A673 (cell line): Measurements from ENCODE around the gene SDK1. TPM values are rescaled to one million over a fixed set of nuclear protein-coding genes. Genes with fewer than 3 reads are reported as not detected.

Experiments
- BruUV-seq: library from RNA; stranded (reverse); fragments of 400-500 nt; replicated peaks from 2 replicates; lab custom pipeline; 2021; lab: Mats Ljungman, UMichigan
- CTCF ChIA-PET: fragments of 300-600 bp; sonication (Branson Sonifier 250); formaldehyde crosslinking; loops from one replicate; lab custom pipeline; 2022; ENCODE audit warnings: antibody characterized with exemption; lab: Charles Lee
- POLR2A ChIA-PET: fragments of 300-600 bp; sonication (Branson Sonifier 250); formaldehyde crosslinking; loops from one replicate; lab custom pipeline; 2022; ENCODE audit warnings: antibody characterized with exemption; ENCODE audit not compliant: low non-redundant PET; lab: Charles Lee
- DNase-seq: peaks from one replicate; pipeline ENCODE4 v3.0.0-alpha.2; 2015; ENCODE audit warnings: low spot score
- H3K27ac ChIP-seq: fragments of 200-600 bp; sonication (generic); 2 replicates; pipeline ENCODE4 v1.5.1; 2016; ENCODE audit warnings: mixed run types, low read depth, mild to moderate bottlenecking, mixed read lengths, antibody characterized with exemption, low read length; ENCODE audit not compliant: poor library complexity, severe bottlenecking
- H3K27me3 ChIP-seq: fragments of 200-600 bp; sonication (generic); replicated peaks from 2 replicates; pipeline ENCODE4 v1.6.1; 2017; ENCODE audit warnings: mixed run types, low read depth, mild to moderate bottlenecking, mixed read lengths, antibody characterized with exemption, low read length; ENCODE audit not compliant: insufficient read depth, poor library complexity
- H3K36me3 ChIP-seq: fragments of 200-600 bp; sonication (generic); 2 replicates; pipeline ENCODE4 v1.6.1; 2016; ENCODE audit warnings: mixed run types, mild to moderate bottlenecking, mixed read lengths, antibody characterized with exemption, low read length; ENCODE audit not compliant: insufficient read depth, poor library complexity, severe bottlenecking
- H3K4me1 ChIP-seq: fragments of 200-600 bp; sonication (generic); 2 replicates; pipeline ENCODE4 v1.6.1; 2017; ENCODE audit warnings: mixed run types, mild to moderate bottlenecking, mixed read lengths, antibody characterized with exemption, low read length; ENCODE audit not compliant: insufficient read depth, poor library complexity, severe bottlenecking
- H3K4me3 ChIP-seq: fragments of 200-600 bp; sonication (generic); 2 replicates; pipeline ENCODE4 v1.5.1; 2016; ENCODE audit warnings: low read depth, mixed run types, mild to moderate bottlenecking, mixed read lengths, low read length; ENCODE audit not compliant: poor library complexity, severe bottlenecking
- H3K9me3 ChIP-seq: fragments of 200-600 bp; sonication (generic); 2 replicates; pipeline ENCODE4 v1.6.1; 2016; ENCODE audit warnings: mixed run types, low read depth, mild to moderate bottlenecking, mixed read lengths, antibody characterized with exemption, low read length; ENCODE audit not compliant: poor library complexity, severe bottlenecking
- CTCF ChIP-seq: fragments of 300-800, 200-600 bp; sonication (generic); conservative IDR thresholded peaks from 2 replicates; pipeline ENCODE4 v1.5.1; 2017; ENCODE audit warnings: low read depth, mild to moderate bottlenecking, antibody characterized with exemption, low read length, moderate library complexity, mixed read lengths
- EZH2 ChIP-seq: fragments of 200-600 bp; sonication (generic); IDR thresholded peaks from 2 replicates; pipeline ENCODE4 v1.6.1; 2017; ENCODE audit warnings: borderline replicate concordance, low read depth, mild to moderate bottlenecking, mixed read lengths, antibody characterized with exemption, low read length; ENCODE audit not compliant: poor library complexity, severe bottlenecking
- intact Hi-C: fragments of 100-400 bp; cut with micrococcal nuclease; formaldehyde crosslinking; loops from one replicate; pipeline ENCODE4 v1.10.0; 2022; ENCODE audit not compliant: unreplicated experiment
- total RNA-seq: library from RNA; stranded (reverse); gene quantifications from 2 replicates; pipeline ENCODE4 v1.2.3, GENCODE V29; 2021

Gene SDK1
- total RNA-seq, 1 experiment from 2014 or later: 14.7 TPM

- Histone ChIP-seq H3K27me3 (peaks cover 4% of the 10 kb centered on the region), H3K9me3 (no peaks in the 10 kb centered on the region), H3K27ac (no peak overlapping the region), H3K4me3 (no peak overlapping the region), H3K36me3 (no peaks in the 10 kb centered on the region), H3K4me1 (no peaks in the 10 kb centered on the region)
- BruUV-seq: no TSS peak
- TF ChIP-seq CTCF (no peak), EZH2 (no peak)
- intact Hi-C loops: no loop called here
- ChIA-PET CTCF (interaction anchor here (0.6 kb wide), 1 partner anchor 803 kb away, joined by 5 read pairs; no protein-coding TSS in a partner anchor), POLR2A (interaction anchor here (0.7 kb wide), 1 partner anchor 94 kb away, joined by 12 read pairs; no protein-coding TSS in a partner anchor)
- DNase-seq: no peak
Observed at GRCh38 chr7:3657206-3657605, 356.2 kb downstream of the SDK1 start.

GRCh38 chr7:3668743-3669142, 367.7 kb downstream of the SDK1 start:
- no peak for DNase-seq
- peaks cover 4% of the 10 kb centered on the region for H3K27me3 ChIP-seq
- TF ChIP-seq CTCF: no peak
- no peak for TF ChIP-seq EZH2
- H3K4me1 ChIP-seq: peaks cover 15% of the 10 kb centered on the region
- ChIA-PET CTCF (no interaction called here), POLR2A (no interaction called here)
- H3K4me3 ChIP-seq: no peak overlapping the region
- no TSS peak for BruUV-seq
- H3K36me3 ChIP-seq: no peaks in the 10 kb centered on the region
- intact Hi-C loops: no loop called here
- H3K9me3 ChIP-seq: no peaks in the 10 kb centered on the region
- H3K27ac ChIP-seq: no peak overlapping the region

- no peak for TF ChIP-seq CTCF
- no peak for TF ChIP-seq EZH2
- no peaks in the 10 kb centered on the region for H3K36me3 ChIP-seq
- H3K27me3 ChIP-seq: no peaks in the 10 kb centered on the region
- BruUV-seq: no TSS peak
- no peaks in the 10 kb centered on the region for H3K9me3 ChIP-seq
- H3K4me3 ChIP-seq: no peak overlapping the region
- DNase-seq: peak; percentile 47
- ChIA-PET POLR2A (interaction anchor here (0.5 kb wide), 1 partner anchor 1436 kb away, joined by 3 read pairs; no protein-coding TSS in a partner anchor), CTCF (no interaction called here)
- intact Hi-C loops: loop anchor here (10.0 kb wide), 1 partner anchor 366 kb away; the partner anchor contains the start of gene SDK1
- peak overlapping the region; percentile 2 for H3K27ac ChIP-seq
- peaks cover 15% of the 10 kb centered on the region for H3K4me1 ChIP-seq
Observed at GRCh38 chr7:3670898-3671297, 369.8 kb downstream of the SDK1 start.
